Measurements from ENCODE around the gene KCNK1. TPM values are rescaled to one million over a fixed set of nuclear protein-coding genes. Genes with fewer than 3 reads are reported as not detected.

Gene KCNK1
- total RNA-seq, 2 experiments from 2014 or later: not detected

GRCh38 chr1:233641029-233641428, 27.1 kb downstream of the KCNK1 start:
- H3K27ac Mint-ChIP-seq: no peak overlapping the region
- no peaks in the 10 kb centered on the region for H3K9me3 Mint-ChIP-seq
- ATAC-seq: no peak
- DNase-seq: no peak
- no peaks in the 10 kb centered on the region for H3K36me3 Mint-ChIP-seq (ENCODE audit: low read depth)
- ChIA-PET POLR2A (no interaction called here), CTCF (no interaction called here)
- TF ChIP-seq CTCF (IDR thresholded peaks at IDR 0.05): no peak
- H3K4me1 Mint-ChIP-seq (ENCODE audit: low read depth): no peaks in the 10 kb centered on the region
- intact Hi-C loops (cut with micrococcal nuclease): no loop called here
- peaks cover 9% of the 10 kb centered on the region for H3K27me3 Mint-ChIP-seq
- H3K4me3 Mint-ChIP-seq: no peak overlapping the region

- Mint-ChIP-seq H3K27ac (no peak overlapping the region), H3K9me3 (no peaks in the 10 kb centered on the region), H3K36me3 (ENCODE audit: low read depth) (no peaks in the 10 kb centered on the region), H3K4me3 (no peak overlapping the region), H3K27me3 (no peaks in the 10 kb centered on the region), H3K4me1 (ENCODE audit: low read depth) (no peaks in the 10 kb centered on the region)
- CTCF ChIA-PET: no interaction called here
- TF ChIP-seq CTCF (IDR thresholded peaks at IDR 0.05): no peak
- no peak for DNase-seq
- intact Hi-C loops (cut with micrococcal nuclease): no loop called here
- no peak for ATAC-seq
- POLR2A ChIA-PET: no interaction called here
Observed at GRCh38 chr1:233647073-233647472, 33.2 kb downstream of the KCNK1 start.

GRCh38 chr1:233647636-233648035, 33.7 kb downstream of the KCNK1 start:
- no peaks in the 10 kb centered on the region for H3K36me3 Mint-ChIP-seq (ENCODE audit: low read depth)
- no peaks in the 10 kb centered on the region for H3K9me3 Mint-ChIP-seq
- intact Hi-C loops (cut with micrococcal nuclease): no loop called here
- no peaks in the 10 kb centered on the region for H3K4me1 Mint-ChIP-seq (ENCODE audit: low read depth)
- H3K4me3 Mint-ChIP-seq: no peak overlapping the region
- CTCF ChIA-PET: no interaction called here
- no peak for ATAC-seq
- no peaks in the 10 kb centered on the region for H3K27me3 Mint-ChIP-seq
- H3K27ac Mint-ChIP-seq: no peak overlapping the region
- DNase-seq: no peak
- no peak for TF ChIP-seq CTCF (IDR thresholded peaks at IDR 0.05)
- POLR2A ChIA-PET: no interaction called here

- ATAC-seq (no peak), DNase-seq (no peak)
- H3K9me3 Mint-ChIP-seq: no peaks in the 10 kb centered on the region
- ChIA-PET CTCF (no interaction called here), POLR2A (no interaction called here)
- no peaks in the 10 kb centered on the region for H3K36me3 Mint-ChIP-seq (ENCODE audit: low read depth)
- no peak overlapping the region for H3K4me3 Mint-ChIP-seq
- peaks cover 4% of the 10 kb centered on the region for H3K27me3 Mint-ChIP-seq
- H3K27ac Mint-ChIP-seq: no peak overlapping the region
- TF ChIP-seq CTCF (IDR thresholded peaks at IDR 0.05): no peak
- no peaks in the 10 kb centered on the region for H3K4me1 Mint-ChIP-seq (ENCODE audit: low read depth)
- intact Hi-C loops (cut with micrococcal nuclease): no loop called here
Observed at GRCh38 chr1:233651061-233651460, 37.2 kb downstream of the KCNK1 start.

GRCh38 chr1:233651563-233652233, 37.8 kb downstream of the KCNK1 start:
- Mint-ChIP-seq H3K36me3 (ENCODE audit: low read depth) (no peaks in the 10 kb centered on the region), H3K4me1 (ENCODE audit: low read depth) (no peaks in the 10 kb centered on the region), H3K27ac (no peak overlapping the region), H3K9me3 (no peaks in the 10 kb centered on the region), H3K4me3 (no peak overlapping the region), H3K27me3 (peaks cover 4% of the 10 kb centered on the region)
- POLR2A ChIA-PET: no interaction called here
- CTCF ChIA-PET: no interaction called here
- DNase-seq (no peak), ATAC-seq (no peak)
- TF ChIP-seq CTCF (IDR thresholded peaks at IDR 0.05): no peak
- intact Hi-C loops (cut with micrococcal nuclease): no loop called here

All from activated CD8-positive, alpha-beta T cell treated with anti-CD3 and anti-CD28 coated beads for 36 hours (primary cell).